Caco-2 (cell line): Measurements from ENCODE around the gene CEP131. TPM values are rescaled to one million over a fixed set of nuclear protein-coding genes. Genes with fewer than 3 reads are reported as not detected.

Experiments
- BruUV-seq: library from RNA; stranded (reverse); fragments of 400-500 nt; replicated peaks from 2 replicates; lab custom pipeline; 2021; lab: Mats Ljungman, UMichigan
- CTCF ChIA-PET: fragments of 300-600 bp; sonication (Branson Sonifier 250); formaldehyde crosslinking; loops from one replicate; lab custom pipeline; 2022; ENCODE audit warnings: antibody characterized with exemption; lab: Charles Lee
- POLR2A ChIA-PET: fragments of 300-600 bp; sonication (Branson Sonifier 250); formaldehyde crosslinking; loops from one replicate; lab custom pipeline; 2022; ENCODE audit warnings: antibody characterized with exemption; lab: Charles Lee
- DNase-seq, 2 experiments: peaks; one replicate each; pipeline versions ENCODE4 v3.0.0 to v3.0.0-alpha.2; 2020 to 2022
- H3K27me3 ChIP-seq: replicated peaks from 2 replicates; pipeline ENCODE4 v1.6.0; 2011; ENCODE audit warnings: low read length; ENCODE audit not compliant: control insufficient read depth, insufficient read depth
- H3K36me3 ChIP-seq: 2 replicates; pipeline ENCODE4 v1.5.1; 2011; ENCODE audit warnings: low read length; ENCODE audit not compliant: control insufficient read depth, insufficient read depth
- H3K4me1 ChIP-seq: fragments of 250-450 bp; sonication (Bioruptor Pico); 2 replicates; pipeline ENCODE4 v1.5.1; 2020; ENCODE audit warnings: mild to moderate bottlenecking
- H3K4me3 ChIP-seq: 2 replicates; pipeline ENCODE4 v1.5.1; 2011; ENCODE audit warnings: low read depth, mild to moderate bottlenecking, control low read depth, low read length
- H3K9me3 ChIP-seq: fragments of 250-450 bp; sonication (Bioruptor Pico); 2 replicates; pipeline ENCODE4 v1.5.1; 2020; ENCODE audit warnings: mild to moderate bottlenecking, moderate library complexity
- H3K27ac Mint-ChIP-seq: one replicate; pipeline ENCODE4 v1.8.0; 2022; ENCODE audit warnings: mixed read lengths; ENCODE audit not compliant: unreplicated experiment
- H3K27me3 Mint-ChIP-seq: one replicate; pipeline ENCODE4 v1.8.0; 2022; ENCODE audit warnings: mixed read lengths; ENCODE audit not compliant: insufficient read depth, unreplicated experiment
- H3K36me3 Mint-ChIP-seq: one replicate; pipeline ENCODE4 v1.8.0; 2022; ENCODE audit warnings: mild to moderate bottlenecking, mixed read lengths; ENCODE audit not compliant: insufficient read depth, unreplicated experiment
- H3K4me1 Mint-ChIP-seq: one replicate; pipeline ENCODE4 v1.8.0; 2022; ENCODE audit warnings: low read depth, mixed read lengths; ENCODE audit not compliant: unreplicated experiment
- H3K4me3 Mint-ChIP-seq: one replicate; pipeline ENCODE4 v1.8.0; 2022; ENCODE audit warnings: mild to moderate bottlenecking, moderate library complexity, mixed read lengths; ENCODE audit not compliant: unreplicated experiment
- H3K9me3 Mint-ChIP-seq: one replicate; pipeline ENCODE4 v1.8.0; 2022; ENCODE audit warnings: mixed read lengths; ENCODE audit not compliant: unreplicated experiment
- CTCF ChIP-seq, 2 experiments: fragments of 200-600 bp in 1 of 2; IDR thresholded peaks; 1 replicate in 1 of 2; 2 replicates in 1 of 2; pipeline versions ENCODE4 v1.5.1 to v1.8.0; 2011 to 2022; ENCODE audit warnings: antibody characterized with exemption in 1 of 2, control low read depth in 1 of 2, inconsistent platforms in 1 of 2, low read depth in 1 of 2, low read length in 1 of 2, mild to moderate bottlenecking in 1 of 2, moderate library complexity in 1 of 2; ENCODE audit not compliant: insufficient read depth in 1 of 2, severe bottlenecking in 1 of 2, unreplicated experiment in 1 of 2
- intact Hi-C: fragments of 100-400 bp; cut with micrococcal nuclease; formaldehyde crosslinking; loops from one replicate; pipeline ENCODE4 v1.10.0; 2022; ENCODE audit not compliant: unreplicated experiment
- total RNA-seq: library from RNA; stranded (reverse); gene quantifications from 2 replicates; pipeline ENCODE4 v1.2.3, GENCODE V29; 2022

The CEP131 gene
- total RNA-seq, 1 experiment from 2014 or later, result 28.4 TPM

GRCh38 chr17:81153340-81153803 is 69.4 kb downstream of the CEP131 start:
- H3K27me3 ChIP-seq, result no peaks in the 10 kb centered on the region
- no peak for TF ChIP-seq CTCF (IDR thresholded peaks at IDR 0.05; ENCODE audit: insufficient read depth in 1 of 2, low read depth in 1 of 2, low read length in 1 of 2, severe bottlenecking in 1 of 2, unreplicated experiment in 1 of 2)
- intact Hi-C loops, result no loop called here
- no peak overlapping the region for H3K27ac Mint-ChIP-seq
- H3K36me3 ChIP-seq, result no peaks in the 10 kb centered on the region
- ChIA-PET POLR2A (no interaction called here), CTCF (interaction anchor here (0.6 kb wide), 1 partner anchor 87 kb away, joined by 3 read pairs; no protein-coding TSS in a partner anchor)
- DNase-seq, result no peak
- H3K9me3 Mint-ChIP-seq, result no peaks in the 10 kb centered on the region
- no peaks in the 10 kb centered on the region for H3K27me3 Mint-ChIP-seq
- no peaks in the 10 kb centered on the region for H3K9me3 ChIP-seq
- no peak overlapping the region for H3K4me3 ChIP-seq
- BruUV-seq, result no TSS peak
- no peak overlapping the region for H3K4me3 Mint-ChIP-seq
- no peaks in the 10 kb centered on the region for H3K4me1 ChIP-seq
- no peaks in the 10 kb centered on the region for H3K36me3 Mint-ChIP-seq
- no peaks in the 10 kb centered on the region for H3K4me1 Mint-ChIP-seq

GRCh38 chr17:81152288-81152828 is 70.4 kb downstream of the CEP131 start:
- H3K36me3 Mint-ChIP-seq, result no peaks in the 10 kb centered on the region
- BruUV-seq, result no TSS peak
- POLR2A ChIA-PET, result no interaction called here

GRCh38 chr17:81151278-81151677 is 71.5 kb downstream of the CEP131 start:
- Mint-ChIP-seq H3K4me1 (no peaks in the 10 kb centered on the region), H3K27ac (no peak overlapping the region), H3K36me3 (no peaks in the 10 kb centered on the region), H3K9me3 (no peaks in the 10 kb centered on the region), H3K4me3 (no peak overlapping the region), H3K27me3 (no peaks in the 10 kb centered on the region)
- Histone ChIP-seq H3K36me3 (no peaks in the 10 kb centered on the region), H3K4me1 (no peaks in the 10 kb centered on the region), H3K27me3 (no peaks in the 10 kb centered on the region), H3K4me3 (no peak overlapping the region), H3K9me3 (no peaks in the 10 kb centered on the region)
- ChIA-PET CTCF (no interaction called here), POLR2A (no interaction called here)
- no TSS peak for BruUV-seq
- intact Hi-C loops, result no loop called here
- TF ChIP-seq CTCF (IDR thresholded peaks at IDR 0.05; ENCODE audit: insufficient read depth in 1 of 2, low read depth in 1 of 2, low read length in 1 of 2, severe bottlenecking in 1 of 2, unreplicated experiment in 1 of 2), result no peak
- no peak for DNase-seq

More at GRCh38 chr17:81152288-81152828, 70.4 kb downstream of the CEP131 start:
- DNase-seq, result no peak
- intact Hi-C loops, result no loop called here
- no peak overlapping the region for H3K4me3 ChIP-seq
- CTCF ChIA-PET, result no interaction called here
- H3K27ac Mint-ChIP-seq, result no peak overlapping the region
- TF ChIP-seq CTCF (IDR thresholded peaks at IDR 0.05; ENCODE audit: insufficient read depth in 1 of 2, low read depth in 1 of 2, low read length in 1 of 2, severe bottlenecking in 1 of 2, unreplicated experiment in 1 of 2), result no peak
- no peaks in the 10 kb centered on the region for H3K27me3 Mint-ChIP-seq
- H3K9me3 Mint-ChIP-seq, result no peaks in the 10 kb centered on the region
- H3K36me3 ChIP-seq, result no peaks in the 10 kb centered on the region
- no peaks in the 10 kb centered on the region for H3K27me3 ChIP-seq
- no peaks in the 10 kb centered on the region for H3K4me1 ChIP-seq
- no peak overlapping the region for H3K4me3 Mint-ChIP-seq
- no peaks in the 10 kb centered on the region for H3K4me1 Mint-ChIP-seq
- H3K9me3 ChIP-seq, result no peaks in the 10 kb centered on the region
